ENCODE data around the gene AGO3.

DNA sequence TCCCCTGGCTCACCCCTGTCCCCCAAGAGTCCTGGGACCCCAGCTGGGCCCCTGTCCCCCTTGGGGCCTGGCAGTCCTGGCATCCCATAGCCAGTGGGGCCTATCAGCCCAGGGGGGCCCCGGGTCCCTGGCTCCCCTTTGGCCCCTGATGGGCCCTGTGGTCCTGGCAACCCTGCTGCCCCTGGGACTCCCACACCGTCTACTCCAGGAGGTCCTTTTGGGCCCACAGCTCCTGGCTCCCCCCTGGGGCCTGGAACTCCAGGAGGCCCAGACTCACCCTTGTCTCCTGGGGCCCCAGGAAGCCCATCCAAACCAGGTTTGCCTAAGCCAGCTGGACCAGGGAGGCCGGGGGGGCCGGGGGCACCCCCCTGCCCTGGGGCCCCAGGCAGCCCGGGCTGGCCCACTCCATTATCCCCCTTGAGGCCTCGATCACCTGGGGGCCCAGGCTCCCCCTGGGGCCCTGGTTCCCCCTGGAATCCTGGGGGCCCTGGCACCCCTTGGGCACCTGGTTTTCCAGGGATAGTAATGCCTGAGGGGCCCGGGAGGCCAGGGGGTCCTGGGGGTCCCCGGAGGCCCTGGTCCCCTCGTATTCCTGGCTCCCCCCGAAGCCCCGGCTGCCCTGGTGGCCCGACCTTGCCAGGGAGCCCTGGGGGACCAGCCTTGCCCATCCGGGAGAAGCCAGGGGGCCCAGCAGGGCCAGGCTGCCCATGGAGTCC, 167.9 kb downstream of the AGO3 start:
- TF ChIP-seq CTCF (IDR thresholded peaks at IDR 0.05; ENCODE audit: low read depth, low read length) (no peak), POLR2A (IDR thresholded peaks at IDR 0.05; ENCODE audit: extremely low read depth, insufficient read length) (no peak)
